Measurements from ENCODE around the gene ZNF578. TPM values are rescaled to one million over a fixed set of nuclear protein-coding genes. Genes with fewer than 3 reads are reported as not detected.
"Not testable (repeated sequence)": the region's sequence is repeated elsewhere in the genome, so short reads cannot be mapped to it uniquely, and the experiment has no call there.

Gene ZNF578
- total RNA-seq, 1 donor from 2014 or later = 1.5 TPM

GRCh38 chr19:52554216-52554971 is 101.0 kb downstream of the ZNF578 start:
- Histone ChIP-seq H3K4me3 (no peak overlapping the region), H3K9me3 (peaks cover 98% of the 10 kb centered on the region), H3K27me3 (ENCODE audit: low read depth) (no peaks in the 10 kb centered on the region), H3K27ac (no peak overlapping the region), H3K4me1 (no peaks in the 10 kb centered on the region), H3K36me3 (peaks cover 51% of the 10 kb centered on the region)
- no peak for TF ChIP-seq CTCF (IDR thresholded peaks at IDR 0.05)
- ATAC-seq (no peak), DNase-seq (no peak)
- intact Hi-C loops (cut with DNase I) = no loop called here

GRCh38 chr19:52557231-52557995 is 104.1 kb downstream of the ZNF578 start:
- H3K4me1 ChIP-seq = no peaks in the 10 kb centered on the region
- intact Hi-C loops (cut with DNase I) = no loop called here
- H3K27ac ChIP-seq = no peak overlapping the region
- TF ChIP-seq CTCF (IDR thresholded peaks at IDR 0.05) = no peak
- H3K4me3 ChIP-seq = no peak overlapping the region
- peaks cover 92% of the 10 kb centered on the region for H3K9me3 ChIP-seq
- ATAC-seq (no peak), DNase-seq (no peak)
- H3K27me3 ChIP-seq (ENCODE audit: low read depth) = no peaks in the 10 kb centered on the region
- H3K36me3 ChIP-seq = peaks cover 33% of the 10 kb centered on the region

GRCh38 chr19:52558732-52559445 is 105.5 kb downstream of the ZNF578 start:
- H3K27ac ChIP-seq; H3K27me3 ChIP-seq (ENCODE audit: low read depth); intact Hi-C loops (cut with DNase I); H3K4me3 ChIP-seq; DNase-seq; ATAC-seq; H3K4me1 ChIP-seq: not testable (repeated sequence)
- H3K9me3 ChIP-seq = peaks cover 92% of the 10 kb centered on the region
- peaks cover 18% of the 10 kb centered on the region for H3K36me3 ChIP-seq

GRCh38 chr19:52561611-52562010 is 108.3 kb downstream of the ZNF578 start:
- ATAC-seq; H3K27me3 ChIP-seq (ENCODE audit: low read depth); H3K36me3 ChIP-seq; H3K27ac ChIP-seq; H3K4me1 ChIP-seq; DNase-seq; H3K4me3 ChIP-seq; intact Hi-C loops (cut with DNase I): not testable (repeated sequence)
- peaks cover 91% of the 10 kb centered on the region for H3K9me3 ChIP-seq

Other genes with a start within 250 kb of the ZNF578 start
- gene ZNF766, start 184.0 kb upstream of the ZNF578 start, total RNA-seq = 17.9 TPM
- gene ZNF480, start 156.4 kb upstream of the ZNF578 start, total RNA-seq = 9.0 TPM
- gene ZNF610, start 117.3 kb upstream of the ZNF578 start, total RNA-seq = 3.6 TPM
- 18.3 TPM for gene ZNF880, start 83.6 kb upstream of the ZNF578 start, total RNA-seq
- 29.8 TPM for gene ZNF528, start 55.7 kb upstream of the ZNF578 start, total RNA-seq
- gene ZNF534, start 24.4 kb upstream of the ZNF578 start, total RNA-seq = 0.18 TPM
- 28.5 TPM for gene ZNF808, start 74.1 kb downstream of the ZNF578 start, total RNA-seq
- gene ZNF701, start 116.7 kb downstream of the ZNF578 start, total RNA-seq = 21.6 TPM
- 47.9 TPM for gene ZNF83, start 184.8 kb downstream of the ZNF578 start, total RNA-seq

Measured in lower lobe of right lung (tissue), 2 donors.